HG02588 (cell line): ENCODE results near the gene ARG2.

ENCODE experiments used
- ATAC-seq: cut with Tn5 transposase; IDR thresholded peaks from one replicate; pipeline ENCODE4 v1.9.1; 2021; ENCODE audit warnings: mild to moderate bottlenecking, moderate library complexity; ENCODE audit not compliant: unreplicated experiment

The ARG2 gene

DNA sequence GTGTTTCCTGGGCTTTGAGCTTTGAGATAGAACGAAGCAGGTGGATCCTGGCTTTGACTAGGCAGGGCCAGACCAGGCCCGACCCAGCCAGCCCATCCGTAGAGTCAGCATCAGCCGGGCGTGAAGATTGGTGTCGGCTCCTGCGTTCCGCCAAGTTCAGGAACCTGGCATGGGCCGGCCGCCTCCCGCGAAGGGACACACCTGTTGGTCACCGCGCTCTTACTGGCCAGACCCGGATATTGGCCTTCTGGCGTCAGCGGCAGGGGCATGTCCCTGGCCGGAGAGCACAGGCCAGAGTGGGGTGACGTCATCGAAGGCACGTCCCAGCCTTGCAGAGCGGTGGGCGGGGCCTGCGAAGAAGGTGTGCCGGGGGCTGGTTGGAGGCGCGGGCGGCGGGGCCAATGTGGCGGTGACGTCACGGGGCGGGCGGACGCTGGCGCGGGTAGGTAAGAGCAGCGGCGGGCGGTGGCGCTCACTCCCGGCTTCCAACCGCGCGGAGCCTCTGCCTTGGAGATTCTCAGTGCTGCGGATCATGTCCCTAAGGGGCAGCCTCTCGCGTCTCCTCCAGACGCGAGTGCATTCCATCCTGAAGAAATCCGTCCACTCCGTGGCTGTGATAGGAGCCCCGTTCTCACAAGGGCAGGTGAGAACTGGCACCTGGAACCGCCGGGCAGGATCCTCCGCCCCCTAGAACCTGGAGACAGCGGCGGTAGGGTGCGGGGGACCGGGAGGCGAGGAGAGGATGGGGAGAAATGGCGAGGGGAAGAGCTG lies at the start of gene ARG2:
TSS of gene ARG2 (plus strand) at position 475 of the 771 bp plus-strand sequence. CDS start at position 533, 58 bp downstream.
- ATAC-seq = peak; percentile 96

DNA sequence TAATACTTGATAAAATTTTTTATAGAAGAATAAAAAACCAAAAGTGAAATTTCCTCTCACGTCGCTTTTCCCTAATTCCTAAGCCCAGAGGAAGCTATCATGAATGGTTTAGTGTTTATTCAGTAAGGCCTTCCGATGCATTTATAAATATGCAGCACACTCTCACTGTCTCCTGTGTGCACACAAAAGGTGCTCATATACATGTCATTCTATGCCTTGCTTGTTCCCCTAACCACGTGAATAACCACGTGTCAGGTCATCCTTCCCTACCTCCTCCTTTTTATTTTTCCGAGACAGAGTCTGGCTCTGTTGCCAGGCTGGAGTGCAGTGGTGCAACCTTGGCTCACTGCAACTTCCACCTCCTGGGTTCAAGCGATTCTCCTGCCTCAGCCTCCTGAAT lies 49.3 kb upstream of the ARG2 start:
- ATAC-seq = no peak

DNA sequence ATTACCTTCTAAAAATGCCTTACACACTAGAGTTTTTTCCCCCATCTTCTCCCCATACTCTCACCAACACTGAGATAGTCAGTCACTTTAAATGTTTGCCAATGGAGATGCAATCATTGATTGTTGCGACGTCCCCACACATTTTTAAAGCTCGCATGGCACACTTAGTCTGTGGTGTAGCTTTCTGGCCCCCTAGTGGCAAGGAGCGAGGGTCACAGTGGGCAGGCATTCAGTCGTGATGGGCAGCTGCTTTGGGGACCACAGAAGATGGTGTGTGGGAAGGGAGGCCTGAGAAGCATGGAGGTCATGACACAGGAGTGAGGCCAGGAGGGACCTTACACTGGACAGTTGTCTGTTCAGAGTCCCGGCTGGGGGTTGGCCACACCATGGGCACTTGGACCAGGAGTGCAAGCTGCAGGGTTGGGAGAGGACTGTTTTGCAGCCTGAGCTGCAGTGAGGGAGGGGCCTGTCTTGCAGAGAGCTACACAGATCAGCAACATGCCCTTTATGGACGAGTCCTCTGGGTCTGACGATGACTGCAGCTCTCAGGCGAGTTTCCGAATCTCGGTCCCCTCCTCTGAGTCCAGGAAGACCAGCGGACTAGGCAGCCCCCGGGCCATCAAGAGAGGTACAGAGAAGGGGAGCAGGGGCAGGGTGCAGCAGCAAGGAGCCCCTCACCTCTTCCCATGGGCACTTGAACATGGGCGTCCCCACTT lies 48.3 kb upstream of the ARG2 start:
- no peak for ATAC-seq

DNA sequence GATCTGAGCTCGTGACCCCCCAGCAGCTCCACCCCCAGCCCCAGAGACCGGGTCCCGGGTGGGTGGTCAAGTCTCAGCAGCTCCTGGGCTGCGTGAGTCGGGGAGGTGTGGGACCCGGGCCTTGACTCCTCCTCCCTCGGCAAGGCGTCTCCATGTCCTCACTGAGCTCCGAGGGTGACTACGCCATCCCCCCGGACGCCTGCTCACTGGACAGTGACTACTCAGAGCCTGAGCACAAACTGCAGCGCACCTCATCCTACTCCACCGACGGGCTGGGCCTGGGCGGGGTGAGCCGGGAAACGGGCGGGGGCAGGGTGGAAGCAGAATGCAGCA lies 47.8 kb upstream of the ARG2 start:
- no peak for ATAC-seq

DNA sequence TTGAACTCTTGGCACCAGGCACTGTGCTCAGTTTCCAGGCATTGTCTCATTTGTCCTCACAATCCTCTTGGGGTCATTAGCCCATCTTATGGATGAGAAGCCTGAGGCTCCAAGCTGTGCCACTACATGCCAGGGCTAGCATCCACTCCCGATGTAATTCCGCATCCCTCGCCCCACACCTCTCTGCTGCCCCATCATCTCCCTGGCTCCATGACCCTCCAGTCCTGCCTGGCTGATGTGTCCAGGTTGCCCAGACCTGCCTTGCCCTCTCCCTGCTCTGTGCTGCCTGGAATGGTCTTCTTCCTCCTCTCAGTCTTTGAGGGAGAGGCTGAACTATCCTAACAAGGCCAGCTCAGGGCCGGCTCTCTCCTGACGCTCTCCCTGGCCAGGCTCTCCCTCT lies 47.1 kb upstream of the ARG2 start:
- ATAC-seq = no peak

DNA sequence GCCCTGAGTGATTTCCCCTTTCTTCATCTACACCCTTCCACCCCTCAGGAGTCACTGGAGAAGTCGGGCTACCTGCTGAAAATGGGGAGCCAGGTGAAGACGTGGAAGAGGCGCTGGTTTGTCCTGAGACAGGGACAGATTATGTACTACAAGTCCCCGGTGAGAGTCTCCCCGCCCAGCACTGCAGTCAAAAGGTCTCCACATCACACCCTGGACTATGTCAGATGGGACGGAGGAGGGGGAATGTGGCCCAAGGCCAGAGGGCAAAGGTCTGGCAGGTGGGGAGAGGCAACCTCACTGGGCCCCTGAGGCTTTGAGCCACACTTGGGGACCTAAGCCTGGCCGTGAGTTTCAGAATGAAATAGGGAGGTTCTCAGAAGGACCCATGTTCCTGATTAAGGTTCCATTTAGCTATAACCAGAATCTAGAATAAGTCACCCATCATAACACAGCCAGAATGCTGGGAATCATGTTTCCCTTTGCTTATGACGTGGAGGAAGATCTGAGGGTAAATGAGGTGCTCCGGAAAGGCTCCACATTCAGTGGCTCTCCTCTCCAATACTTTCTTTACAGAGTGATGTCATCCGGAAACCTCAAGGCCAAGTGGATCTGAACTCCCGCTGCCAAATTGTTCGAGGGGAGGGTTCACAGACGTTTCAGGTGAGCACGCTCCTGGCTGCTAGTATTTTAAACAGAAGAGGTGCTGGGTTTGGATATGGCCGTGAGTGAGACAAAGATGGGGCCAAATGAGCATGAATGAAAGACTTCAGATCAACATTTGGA lies 46.3 kb upstream of the ARG2 start:
- no peak for ATAC-seq

DNA sequence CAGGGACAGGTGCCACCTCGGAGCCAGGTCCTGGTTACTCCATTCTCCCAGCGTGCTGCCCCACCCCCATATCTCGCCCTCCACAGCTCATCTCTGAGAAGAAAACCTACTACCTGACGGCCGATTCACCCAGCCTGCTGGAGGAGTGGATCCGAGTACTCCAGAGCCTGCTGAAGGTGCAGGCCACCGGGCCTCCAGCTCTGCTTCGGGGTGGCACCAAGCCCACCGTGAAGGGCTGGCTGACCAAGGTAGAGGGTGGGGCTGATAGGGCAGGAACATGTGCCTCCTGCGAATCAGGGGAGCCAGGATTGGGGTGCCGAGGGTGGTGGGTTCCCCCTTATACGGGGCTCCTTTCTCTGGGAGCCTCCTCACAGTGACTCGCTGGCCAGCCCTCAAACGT lies 45.6 kb upstream of the ARG2 start:
- ATAC-seq = no peak

DNA sequence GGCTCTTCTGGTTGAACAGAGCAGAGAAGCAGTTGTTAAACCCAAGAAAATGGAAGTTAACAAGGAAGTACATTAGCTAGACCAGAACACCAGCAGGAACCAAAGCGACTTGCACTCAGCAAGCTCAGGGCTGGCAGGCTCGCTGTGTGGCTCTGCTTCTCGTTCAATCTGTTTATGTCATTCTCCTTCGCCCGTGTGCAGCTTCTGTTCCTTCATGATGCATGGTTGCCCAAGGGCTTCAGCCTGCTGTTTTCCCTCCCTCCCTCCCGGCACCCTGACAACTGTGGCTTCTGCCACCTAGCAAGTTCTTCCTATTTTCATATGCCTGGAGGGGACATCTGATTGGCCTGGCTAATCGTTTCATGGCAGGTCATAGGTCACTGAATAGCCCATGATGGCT lies 44.9 kb upstream of the ARG2 start:
- no peak for ATAC-seq

DNA sequence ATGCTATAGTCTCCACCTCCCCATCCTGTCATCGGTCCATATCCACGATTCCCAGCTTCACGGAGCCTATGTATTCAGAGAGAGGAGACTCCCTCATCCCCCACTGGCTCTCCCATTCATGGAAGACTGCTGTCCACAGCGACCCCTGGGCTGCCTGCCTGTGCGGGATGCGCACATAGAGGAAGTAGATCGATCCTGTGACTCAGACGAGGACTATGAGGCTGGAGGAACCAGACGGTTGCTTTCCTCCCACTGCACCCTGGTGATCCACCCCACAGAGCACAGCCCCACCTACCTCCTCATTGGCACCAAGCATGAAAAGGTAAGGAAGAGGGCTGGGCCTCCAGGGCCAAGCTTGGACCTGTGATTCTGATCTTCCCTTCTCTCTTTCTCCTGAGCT lies 44.0 kb upstream of the ARG2 start:
- no peak for ATAC-seq

DNA sequence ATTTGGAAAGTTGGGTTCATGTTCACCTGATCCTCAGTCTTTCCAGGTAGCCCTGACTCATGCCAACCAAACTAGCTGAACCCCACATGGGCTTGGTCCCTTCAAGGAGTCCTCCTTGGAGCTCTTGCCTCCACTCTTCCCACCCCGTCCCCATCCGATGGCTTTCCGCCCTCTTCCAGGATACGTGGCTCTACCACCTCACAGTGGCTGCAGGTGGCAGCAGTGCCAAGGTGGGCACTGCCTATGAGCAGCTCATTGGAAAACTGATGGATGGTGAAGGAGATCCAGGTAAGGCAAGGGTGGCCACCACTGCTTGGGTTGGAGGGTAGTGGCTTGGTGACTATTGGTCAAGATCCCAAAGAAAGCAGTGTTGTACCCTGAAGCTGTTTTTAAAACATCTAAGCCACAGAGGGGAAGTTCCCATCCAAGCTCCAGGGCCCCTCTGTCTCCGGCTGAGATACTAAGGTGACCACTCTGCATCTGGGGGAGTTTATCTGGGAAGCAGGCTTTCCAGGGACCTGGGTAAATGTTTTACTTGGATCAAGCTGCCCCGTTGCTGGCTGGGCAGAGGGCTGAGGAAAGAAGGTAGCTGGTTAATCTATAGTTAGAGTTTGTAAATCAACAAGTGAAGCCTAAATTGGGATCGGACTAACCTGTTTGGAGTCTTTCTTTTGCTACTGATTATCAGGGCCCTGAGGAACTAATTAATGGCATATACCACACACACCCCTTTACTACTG lies 43.3 kb upstream of the ARG2 start:
- no peak for ATAC-seq

DNA sequence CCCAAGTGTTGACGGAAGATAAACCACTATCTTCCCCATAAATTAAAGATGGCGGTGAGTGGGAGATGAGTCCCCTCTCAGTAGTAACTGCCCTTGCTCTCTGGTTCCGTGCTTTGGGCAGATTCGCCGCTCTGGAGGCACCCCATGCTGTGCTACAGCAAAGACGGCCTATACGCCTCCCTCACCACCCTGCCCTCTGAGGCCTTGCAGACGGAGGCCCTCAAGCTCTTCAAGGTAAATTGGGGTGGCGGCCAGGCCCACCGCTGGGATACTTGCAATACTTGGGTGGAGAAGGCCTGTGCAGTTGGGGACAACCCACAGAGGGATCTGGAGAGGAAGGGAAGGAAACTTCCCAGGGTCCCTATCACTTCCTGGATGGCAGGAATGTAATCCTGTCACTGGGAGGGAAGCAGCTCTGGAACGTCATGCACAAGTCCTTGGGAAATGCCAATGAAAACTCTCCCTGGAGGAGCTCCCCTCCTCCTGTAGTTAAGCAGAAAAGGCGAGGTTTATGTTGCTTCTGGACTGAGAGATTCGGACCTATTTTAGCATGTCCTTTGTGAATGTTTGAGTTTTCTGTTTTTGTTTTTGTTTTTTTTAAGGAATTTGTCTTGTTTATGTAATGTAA lies 42.4 kb upstream of the ARG2 start:
- no peak for ATAC-seq

DNA sequence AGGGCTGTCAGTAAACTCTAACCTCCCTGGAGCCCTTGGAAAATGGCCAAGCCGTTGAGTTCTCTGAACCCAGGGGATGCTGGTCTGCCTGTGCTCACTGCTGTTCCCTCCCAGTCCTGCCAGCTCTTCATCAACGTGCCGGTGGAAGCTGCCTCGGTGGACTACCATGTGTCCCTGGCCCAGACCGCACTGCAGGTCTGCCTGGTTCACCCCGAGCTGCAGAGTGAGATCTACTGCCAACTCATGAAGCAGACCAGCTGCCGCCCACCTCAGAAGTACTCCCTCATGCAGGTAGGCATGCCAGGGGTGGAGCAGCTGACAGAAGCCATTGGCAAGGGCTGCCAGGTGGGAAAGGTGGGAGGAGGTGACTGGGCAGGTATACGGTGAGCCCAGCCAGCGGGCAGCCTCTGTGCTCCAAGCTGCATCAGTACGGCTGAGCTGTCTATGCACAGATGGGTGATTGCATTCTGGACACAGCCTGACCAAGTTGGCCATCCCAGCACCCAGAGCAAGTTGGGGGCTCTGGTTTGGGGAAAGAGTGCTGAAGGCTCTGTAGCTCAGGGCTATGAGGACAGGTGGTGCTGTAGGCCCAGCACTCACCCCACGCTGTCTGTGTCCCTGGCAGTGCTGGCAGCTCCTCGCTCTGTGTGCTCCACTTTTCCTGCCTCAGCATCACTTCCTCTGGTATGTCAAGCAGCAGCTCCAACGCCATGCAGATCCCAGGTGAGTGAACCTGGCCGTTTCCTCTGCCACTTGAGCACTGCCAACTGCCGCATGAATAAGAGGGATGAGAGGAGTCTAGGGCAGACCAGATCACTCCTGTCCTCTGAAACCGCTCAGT lies 41.6 kb upstream of the ARG2 start:
- ATAC-seq = no peak

DNA sequence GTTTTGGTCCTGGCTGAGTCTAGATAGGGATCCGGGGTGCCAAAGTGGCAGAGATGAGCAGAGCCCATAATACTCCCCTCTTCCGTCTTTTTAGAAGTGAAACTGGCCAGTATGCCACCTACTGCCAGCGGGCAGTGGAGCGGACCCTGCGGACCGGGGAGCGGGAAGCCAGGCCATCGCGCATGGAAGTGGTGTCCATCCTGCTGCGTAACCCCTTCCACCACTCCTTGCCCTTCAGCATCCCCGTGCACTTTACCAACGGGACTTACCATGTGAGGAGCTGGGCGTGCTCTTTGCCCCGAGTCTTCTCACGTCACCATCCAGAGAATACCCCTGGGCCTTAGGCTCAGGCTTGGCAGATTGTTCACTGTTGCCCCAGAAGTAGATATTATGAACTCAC lies 40.7 kb upstream of the ARG2 start:
- ATAC-seq = no peak

DNA sequence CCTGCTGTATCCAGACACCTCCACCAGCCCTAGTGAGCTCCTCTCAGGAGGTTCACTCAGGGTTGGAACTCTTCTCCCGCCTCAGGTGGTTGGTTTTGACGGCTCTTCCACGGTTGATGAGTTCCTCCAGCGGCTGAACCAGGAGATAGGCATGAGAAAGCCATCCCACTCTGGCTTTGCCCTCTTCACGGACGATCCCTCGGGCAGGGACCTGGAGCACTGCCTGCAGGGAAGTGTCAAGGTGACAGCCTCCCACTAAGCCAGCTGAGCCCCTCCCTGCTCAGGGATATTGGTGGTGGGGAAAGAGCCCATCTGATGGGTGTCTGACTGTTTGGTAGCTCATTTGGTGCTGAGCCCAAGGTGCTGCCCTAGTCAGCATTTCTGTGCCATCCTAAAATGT lies 40.1 kb upstream of the ARG2 start:
- ATAC-seq = no peak

DNA sequence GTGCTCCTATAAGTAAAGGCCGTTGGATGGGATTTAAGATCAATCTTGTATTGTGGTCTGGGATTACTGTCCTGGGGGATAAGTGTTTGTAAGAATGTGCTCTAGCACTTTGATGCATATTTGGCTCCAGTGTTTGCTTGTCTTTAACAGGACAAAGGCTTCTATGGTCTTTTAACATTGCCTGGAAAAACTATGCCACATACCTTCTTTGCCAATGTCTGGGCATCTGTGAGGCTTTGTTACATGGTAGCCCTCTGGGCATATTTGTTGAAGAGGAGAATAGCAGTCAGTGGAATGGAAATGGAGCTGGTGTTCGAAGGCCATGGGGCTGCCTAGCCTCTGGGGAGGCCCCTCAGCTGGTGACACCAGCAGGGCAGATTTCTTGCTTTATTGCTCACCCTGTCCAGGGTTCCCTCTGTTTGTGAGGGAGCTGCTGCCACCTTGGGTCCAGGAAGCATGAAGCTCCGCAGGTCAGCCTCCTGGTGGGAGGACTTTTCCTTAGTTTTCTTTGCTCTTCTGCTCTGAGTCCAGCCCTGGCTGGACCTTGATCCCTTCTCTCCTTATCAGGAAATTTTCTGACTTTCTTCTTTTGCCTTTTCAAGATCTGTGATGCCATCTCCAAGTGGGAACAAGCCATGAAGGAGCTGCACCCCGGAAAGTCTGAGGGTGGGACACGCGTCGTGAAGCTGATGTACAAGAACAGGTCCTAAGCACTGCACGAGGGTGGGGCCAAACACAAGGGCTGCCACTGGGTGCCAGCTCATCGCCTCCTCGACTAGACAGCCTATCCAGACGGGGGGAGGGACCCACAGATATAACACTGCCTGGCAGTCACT lies 39.2 kb upstream of the ARG2 start:
- ATAC-seq = no peak

DNA sequence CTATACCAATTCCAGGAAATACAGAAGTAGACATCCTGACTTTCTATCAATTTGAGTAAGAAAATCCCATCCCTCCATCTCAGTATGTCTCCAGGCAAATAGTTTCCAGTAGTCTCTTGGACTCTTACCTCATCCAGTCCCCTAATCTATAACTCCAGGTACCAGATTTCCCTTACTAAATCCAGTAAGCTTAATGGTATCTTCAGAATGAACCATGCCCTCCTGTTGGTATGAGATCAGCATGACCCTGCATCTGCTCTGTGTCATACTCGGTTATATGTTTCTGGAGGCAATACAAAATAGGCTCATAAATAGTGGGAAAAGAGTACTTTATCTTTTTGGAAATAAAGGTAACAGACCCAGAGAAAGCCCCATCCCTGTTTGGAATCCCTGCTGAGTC lies 38.1 kb upstream of the ARG2 start:
- no peak for ATAC-seq

DNA sequence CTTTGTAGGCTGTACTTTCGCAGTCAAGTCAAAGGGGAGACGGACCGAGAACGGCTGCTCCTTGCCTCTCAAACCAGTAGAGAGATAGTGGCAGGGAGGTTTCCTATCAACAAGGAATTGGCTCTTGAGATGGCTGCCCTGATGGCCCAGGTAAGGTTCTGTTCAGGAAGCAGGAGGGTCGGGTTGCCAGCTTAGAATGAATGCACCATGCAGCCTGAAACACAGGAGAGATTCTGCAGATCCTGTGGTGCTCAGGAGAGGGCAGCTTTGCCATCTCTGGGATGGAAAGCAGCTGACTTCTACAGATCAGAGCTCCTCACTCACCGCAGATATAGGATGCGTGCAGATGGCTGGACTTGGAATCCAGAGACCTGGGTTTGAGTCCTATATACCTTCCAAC lies 37.7 kb upstream of the ARG2 start:
- ATAC-seq = no peak

DNA sequence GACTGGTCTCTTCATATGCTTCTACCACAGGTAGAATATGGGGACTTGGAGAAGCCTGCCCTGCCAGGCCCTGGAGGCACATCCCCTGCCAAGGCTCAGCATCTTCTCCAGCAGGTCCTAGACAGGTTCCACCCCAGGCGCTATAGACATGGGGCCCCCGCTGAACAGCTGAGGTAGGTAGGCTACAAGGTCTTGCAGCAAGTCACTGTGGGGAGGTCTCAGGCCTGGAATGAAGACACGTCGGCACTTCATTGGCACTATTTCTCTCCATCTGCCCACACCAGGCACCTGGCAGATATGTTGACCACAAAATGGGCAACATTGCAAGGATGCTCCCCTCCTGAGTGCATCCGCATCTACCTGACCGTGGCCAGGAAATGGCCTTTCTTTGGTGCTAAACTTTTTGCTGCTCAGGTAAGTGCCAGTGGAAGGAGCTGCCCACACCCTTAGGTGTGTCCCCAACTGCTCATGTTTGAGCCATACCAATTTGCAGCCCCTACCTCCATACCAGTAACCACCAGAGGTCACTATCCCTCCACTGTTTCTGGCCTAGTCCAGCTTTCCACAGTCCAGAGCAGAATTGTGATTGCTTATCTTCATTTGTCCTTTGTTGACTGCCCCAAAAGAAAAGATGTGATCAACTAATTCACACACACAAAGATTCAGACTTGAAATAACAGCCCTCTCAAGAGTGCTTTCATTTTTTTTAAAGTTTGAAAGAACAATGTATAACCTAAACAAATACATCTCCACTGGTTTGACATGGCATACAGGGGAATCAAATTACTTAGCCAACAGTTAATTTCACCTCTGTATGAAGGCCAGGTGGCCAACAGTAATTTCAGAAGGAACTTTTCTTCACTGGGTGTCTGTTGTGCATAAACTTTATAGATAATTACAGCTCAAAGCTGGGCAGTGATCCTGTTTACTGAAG lies 35.7 kb upstream of the ARG2 start:
- ATAC-seq = no peak
